Osteoblast (primary cell): Measurements from ENCODE around the gene RBM3. TPM values are rescaled to one million over a fixed set of nuclear protein-coding genes. Genes with fewer than 3 reads are reported as not detected.
A peak's percentile ranks its signal among the peaks of the same experiment; 100 is the strongest.
"Not testable (repeated sequence)": the region's sequence is repeated elsewhere in the genome, so short reads cannot be mapped to it uniquely, and the experiment has no call there.

Experiments
- DNase-seq: peaks from one replicate; pipeline ENCODE4 v3.0.0; 2011; ENCODE audit warnings: low spot score, mixed read lengths; ENCODE audit not compliant: insufficient read length; ENCODE audit errors: missing footprints
- H2AFZ ChIP-seq: 2 replicates; pipeline ENCODE4 v1.6.0; 2011; ENCODE audit warnings: mild to moderate bottlenecking, low read length
- H3K27ac ChIP-seq: 2 replicates; pipeline ENCODE4 v1.5.1; 2011; ENCODE audit warnings: mild to moderate bottlenecking, low read depth, low read length, moderate library complexity
- H3K27me3 ChIP-seq: 2 replicates; pipeline ENCODE4 v1.6.0; 2012; ENCODE audit warnings: mild to moderate bottlenecking, control low read depth, inconsistent platforms, low read length, moderate library complexity; ENCODE audit not compliant: insufficient read depth
- H3K36me3 ChIP-seq: 2 replicates; pipeline ENCODE4 v1.5.1; 2011; ENCODE audit warnings: mild to moderate bottlenecking, low read length, control low read depth, moderate library complexity; ENCODE audit not compliant: insufficient read depth
- H3K4me1 ChIP-seq: 2 replicates; pipeline ENCODE4 v1.5.1; 2011; ENCODE audit warnings: mild to moderate bottlenecking, low read length, control low read depth, moderate library complexity; ENCODE audit not compliant: insufficient read depth
- H3K4me2 ChIP-seq: 2 replicates; pipeline ENCODE4 v1.6.0; 2011; ENCODE audit warnings: mild to moderate bottlenecking, low read length; ENCODE audit not compliant: insufficient read depth
- H3K4me3 ChIP-seq: fragments of 200-600 bp; sonication (generic); 3 replicates; pipeline ENCODE4 v1.5.1; 2012; ENCODE audit warnings: mild to moderate bottlenecking, low read length, inconsistent platforms; ENCODE audit not compliant: insufficient read depth
- H3K79me2 ChIP-seq: 2 replicates; pipeline ENCODE4 v1.6.0; 2012; ENCODE audit warnings: mild to moderate bottlenecking, low read length, control low read depth, inconsistent platforms; ENCODE audit not compliant: insufficient read depth
- H3K9me3 ChIP-seq: 2 replicates; pipeline ENCODE4 v1.5.1; 2011; ENCODE audit warnings: low read depth, low read length, control low read depth
- H4K20me1 ChIP-seq: 2 replicates; pipeline ENCODE4 v1.6.0; 2012; ENCODE audit warnings: mild to moderate bottlenecking, low read length, control low read depth; ENCODE audit not compliant: insufficient read depth
- total RNA-seq: library from RNA; depleted of rRNA; stranded (reverse); fragments of >200 nt; gene quantifications from 2 replicates; pipeline ENCODE4 v1.2.3, GENCODE V29; 2012
- TF ChIP-seq, protein P1 (sequence below): IDR thresholded peaks from 2 replicates; pipeline ENCODE4 v1.5.1; 2011; ENCODE audit warnings: mild to moderate bottlenecking, low read depth, low read length, moderate library complexity; ENCODE audit errors: extremely low read depth

Gene RBM3
- 441 and 527 TPM in 2 replicates for total RNA-seq

DNA sequence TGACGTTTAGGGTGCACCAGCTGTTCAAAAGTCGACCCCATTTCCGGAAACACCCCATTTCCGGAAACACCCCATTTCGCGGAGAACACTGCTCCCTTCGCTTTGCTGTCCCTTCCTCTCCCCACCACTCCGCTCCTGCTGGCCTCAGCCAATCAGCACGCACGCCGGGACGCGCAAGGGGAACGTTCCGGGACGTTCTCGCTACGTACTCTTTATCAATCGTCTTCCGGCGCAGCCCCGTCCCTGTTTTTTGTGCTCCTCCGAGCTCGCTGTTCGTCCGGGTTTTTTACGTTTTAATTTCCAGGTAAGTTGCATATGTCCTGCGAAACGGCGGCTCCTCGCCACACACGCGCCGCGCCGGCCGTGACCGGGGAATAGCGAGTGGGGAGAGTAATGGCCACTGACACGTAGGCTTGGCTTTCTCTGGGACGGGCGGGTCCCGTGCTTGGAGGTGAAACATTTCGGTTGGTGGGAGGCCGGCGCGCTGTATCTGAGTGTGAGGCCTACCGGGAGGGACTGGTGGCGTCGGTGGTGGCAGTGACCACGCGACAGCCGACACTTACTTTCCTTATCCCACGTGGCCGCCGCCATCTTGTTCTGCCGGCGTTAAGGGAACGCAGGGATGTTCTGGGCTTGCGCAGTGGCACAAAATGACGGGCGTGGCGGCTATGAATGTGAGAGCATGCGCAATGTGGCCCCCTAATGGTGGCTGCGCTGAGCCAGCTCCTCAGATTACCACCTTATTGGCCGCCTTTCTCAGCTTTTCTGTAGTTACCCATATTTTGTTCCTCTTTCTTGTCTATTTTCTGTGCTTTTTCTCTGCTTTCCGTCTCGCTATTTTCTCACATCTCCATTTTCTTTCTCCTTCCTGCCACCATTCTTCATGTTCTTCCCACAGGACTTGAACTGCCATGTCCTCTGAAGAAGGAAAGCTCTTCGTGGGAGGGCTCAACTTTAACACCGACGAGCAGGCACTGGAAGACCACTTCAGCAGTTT, at the start of gene RBM3:
TSS of gene RBM3 (plus strand) at position 215 of the 997 bp plus-strand sequence. CDS start at position 912, 697 bp downstream.
- peak; percentile 89 for DNase-seq
- peaks cover 36% of the 10 kb centered on the region for H3K36me3 ChIP-seq

DNA sequence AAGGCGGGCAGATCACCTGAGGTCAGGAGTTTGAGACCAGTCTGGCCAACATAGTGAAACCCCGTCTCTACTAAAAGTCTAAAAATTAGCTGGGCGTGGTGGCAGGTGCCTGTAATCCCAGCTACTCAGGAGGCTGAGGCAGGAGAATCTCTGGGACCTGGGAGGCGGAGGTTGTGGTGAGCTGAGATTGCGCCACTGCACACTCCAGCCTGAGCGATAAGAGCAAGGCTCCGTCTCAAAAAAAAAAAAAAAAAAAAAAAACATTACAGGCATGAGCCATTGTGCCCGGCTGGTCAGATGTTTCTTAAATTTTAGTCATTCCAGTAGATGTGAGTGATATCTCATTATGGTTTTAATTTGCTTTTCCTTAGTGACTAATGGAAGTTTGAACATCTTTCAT, 48.4 kb upstream of the RBM3 start:
- not testable (repeated sequence) for H4K20me1 ChIP-seq, DNase-seq, H3K9me3 ChIP-seq, H3K4me3 ChIP-seq, H2AFZ ChIP-seq, H3K27ac ChIP-seq, H3K27me3 ChIP-seq, H3K4me1 ChIP-seq, H3K4me2 ChIP-seq
- H3K36me3 ChIP-seq, result peaks cover 14% of the 10 kb centered on the region
- peaks cover 11% of the 10 kb centered on the region for H3K79me2 ChIP-seq

More for the DNA sequence above, at the start of gene RBM3:
- Histone ChIP-seq H3K4me3 (peak within 1 kb of the TSS; percentile 74), H3K4me1 (peaks cover 19% of the 10 kb centered on the region), H3K27ac (peak within 1 kb of the TSS; percentile 94), H3K9me3 (no peaks in the 10 kb centered on the region), H3K79me2 (peaks cover 17% of the 10 kb centered on the region), H3K27me3 (no peaks in the 10 kb centered on the region), H2AFZ (peak within 1 kb of the TSS; percentile 81), H3K4me2 (peak within 1 kb of the TSS; percentile 98), H4K20me1 (peaks cover 11% of the 10 kb centered on the region)
- TF ChIP-seq, protein P1, sequence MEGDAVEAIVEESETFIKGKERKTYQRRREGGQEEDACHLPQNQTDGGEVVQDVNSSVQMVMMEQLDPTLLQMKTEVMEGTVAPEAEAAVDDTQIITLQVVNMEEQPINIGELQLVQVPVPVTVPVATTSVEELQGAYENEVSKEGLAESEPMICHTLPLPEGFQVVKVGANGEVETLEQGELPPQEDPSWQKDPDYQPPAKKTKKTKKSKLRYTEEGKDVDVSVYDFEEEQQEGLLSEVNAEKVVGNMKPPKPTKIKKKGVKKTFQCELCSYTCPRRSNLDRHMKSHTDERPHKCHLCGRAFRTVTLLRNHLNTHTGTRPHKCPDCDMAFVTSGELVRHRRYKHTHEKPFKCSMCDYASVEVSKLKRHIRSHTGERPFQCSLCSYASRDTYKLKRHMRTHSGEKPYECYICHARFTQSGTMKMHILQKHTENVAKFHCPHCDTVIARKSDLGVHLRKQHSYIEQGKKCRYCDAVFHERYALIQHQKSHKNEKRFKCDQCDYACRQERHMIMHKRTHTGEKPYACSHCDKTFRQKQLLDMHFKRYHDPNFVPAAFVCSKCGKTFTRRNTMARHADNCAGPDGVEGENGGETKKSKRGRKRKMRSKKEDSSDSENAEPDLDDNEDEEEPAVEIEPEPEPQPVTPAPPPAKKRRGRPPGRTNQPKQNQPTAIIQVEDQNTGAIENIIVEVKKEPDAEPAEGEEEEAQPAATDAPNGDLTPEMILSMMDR, result peak; percentile 29

DNA sequence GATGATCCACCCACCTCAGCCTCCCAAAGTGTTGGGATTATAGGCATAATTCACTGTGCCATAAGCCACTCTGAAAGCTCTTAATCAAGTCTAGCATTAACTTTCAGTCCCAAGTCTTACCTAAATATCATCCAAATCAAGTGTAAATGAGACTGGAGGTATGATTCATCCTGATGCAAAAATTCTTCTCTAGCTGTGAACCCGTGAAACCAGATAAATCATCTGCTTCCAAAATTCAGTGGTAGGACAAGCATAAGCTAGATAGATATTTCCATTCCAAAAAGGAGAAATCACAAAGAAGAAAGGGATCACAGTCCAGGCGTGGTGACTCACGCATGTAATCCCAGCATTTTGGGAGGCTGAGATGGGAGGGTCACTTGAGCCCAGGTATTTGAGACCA, 43.5 kb upstream of the RBM3 start:
- no peaks in the 10 kb centered on the region for H4K20me1 ChIP-seq
- peaks cover 8% of the 10 kb centered on the region for H3K4me1 ChIP-seq
- H3K9me3 ChIP-seq, result no peaks in the 10 kb centered on the region
- no peak overlapping the region for H3K4me3 ChIP-seq
- H3K4me2 ChIP-seq, result no peak overlapping the region
- TF ChIP-seq, protein P1, result no peak
- DNase-seq, result no peak
- no peaks in the 10 kb centered on the region for H3K79me2 ChIP-seq
- peaks cover 11% of the 10 kb centered on the region for H3K36me3 ChIP-seq
- H3K27ac ChIP-seq, result peak overlapping the region; percentile 49
- H3K27me3 ChIP-seq, result no peaks in the 10 kb centered on the region
- H2AFZ ChIP-seq, result no peak overlapping the region

DNA sequence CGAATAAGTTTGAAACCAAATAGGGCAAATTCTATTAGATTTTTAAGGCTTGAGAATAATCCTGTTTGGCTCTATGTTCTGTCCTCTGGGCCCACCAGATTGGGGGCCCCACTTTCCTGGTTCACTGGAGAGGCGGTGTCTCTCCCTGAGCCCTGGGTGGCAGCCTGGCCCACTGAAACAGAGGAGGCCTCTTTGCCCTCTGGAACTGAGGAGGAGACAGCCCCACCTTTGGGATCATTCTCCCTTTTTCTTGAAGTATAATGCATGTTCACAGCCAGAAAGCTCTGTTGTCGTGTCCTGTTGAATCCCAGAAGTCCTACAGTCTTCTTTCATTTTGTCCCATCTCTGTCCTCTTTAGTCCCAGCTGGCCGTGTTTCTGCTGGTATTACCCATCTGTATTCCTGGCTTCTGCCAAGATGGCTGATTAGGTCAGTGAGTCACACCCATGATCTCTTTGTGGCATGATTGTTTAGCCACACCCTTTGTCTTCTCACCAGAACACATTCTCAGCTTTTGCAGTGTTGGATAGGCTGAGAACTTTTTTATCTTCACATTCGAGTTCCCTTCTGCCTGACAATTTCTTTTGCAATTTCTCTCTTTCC, 42.8 kb upstream of the RBM3 start:
- Histone ChIP-seq H3K4me1 (peaks cover 8% of the 10 kb centered on the region), H3K9me3 (no peaks in the 10 kb centered on the region), H3K36me3 (peaks cover 10% of the 10 kb centered on the region), H4K20me1 (no peaks in the 10 kb centered on the region), H3K4me2 (no peak overlapping the region), H3K27me3 (no peaks in the 10 kb centered on the region), H3K79me2 (no peaks in the 10 kb centered on the region), H3K27ac (peak overlapping the region; percentile 49), H3K4me3 (no peak overlapping the region), H2AFZ (peak overlapping the region; percentile 33)
- TF ChIP-seq, protein P1, result no peak
- peak; percentile 86 for DNase-seq
